ENCODE data around the gene GAS6.

GRCh38 chr13:113880651-113881611 lies 17.1 kb upstream of the GAS6 start:
- TF ChIP-seq EP300 (conservative IDR thresholded peaks at IDR 0.05; ENCODE audit: poor library complexity, severe bottlenecking) (no peak), EZH2 (IDR thresholded peaks at IDR 0.05; ENCODE audit: borderline replicate concordance, insufficient read depth, low read length, poor library complexity, severe bottlenecking) (no peak), TAF1 (IDR thresholded peaks at IDR 0.05; ENCODE audit: low read depth) (no peak), CTCF (IDR thresholded peaks at IDR 0.05; ENCODE audit: poor library complexity, severe bottlenecking) (no peak), REST (IDR thresholded peaks at IDR 0.05; ENCODE audit: borderline replicate concordance) (no peak), POLR2AphosphoS5 (IDR thresholded peaks at IDR 0.05) (no peak), RAD21 (conservative IDR thresholded peaks at IDR 0.05) (no peak), MXI1 (conservative IDR thresholded peaks at IDR 0.05; ENCODE audit: poor library complexity, severe bottlenecking) (no peak), SMC3 (conservative IDR thresholded peaks at IDR 0.05; ENCODE audit: poor library complexity) (no peak)
